Measurements from ENCODE around the gene MUTYH.
A peak's percentile ranks its signal among the peaks of the same experiment; 100 is the strongest.
"Not testable (repeated sequence)": the region's sequence is repeated elsewhere in the genome, so short reads cannot be mapped to it uniquely, and the experiment has no call there.

The MUTYH gene

DNA sequence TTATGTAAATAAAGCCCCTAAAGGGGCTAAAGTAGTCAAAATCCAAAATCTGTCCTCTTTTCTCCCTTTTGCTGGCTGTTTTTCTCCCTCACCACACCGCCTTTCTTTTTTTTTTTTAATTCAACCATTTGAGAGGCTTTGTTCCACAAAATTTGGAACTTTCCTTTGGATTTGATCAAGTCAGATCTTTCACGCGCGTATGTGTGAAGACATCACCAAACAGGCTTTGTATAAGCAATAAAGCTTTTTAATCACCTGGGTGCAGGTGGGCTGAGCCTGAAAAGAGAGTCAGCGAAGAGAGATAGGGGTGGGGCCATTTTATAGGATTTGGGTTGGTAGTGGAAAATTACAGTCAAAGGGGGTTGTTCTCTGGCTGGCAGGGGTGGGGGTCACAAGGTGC is 18.8 kb downstream of the MUTYH start:
- DNase-seq (ENCODE audit: low spot score) = no peak

DNA sequence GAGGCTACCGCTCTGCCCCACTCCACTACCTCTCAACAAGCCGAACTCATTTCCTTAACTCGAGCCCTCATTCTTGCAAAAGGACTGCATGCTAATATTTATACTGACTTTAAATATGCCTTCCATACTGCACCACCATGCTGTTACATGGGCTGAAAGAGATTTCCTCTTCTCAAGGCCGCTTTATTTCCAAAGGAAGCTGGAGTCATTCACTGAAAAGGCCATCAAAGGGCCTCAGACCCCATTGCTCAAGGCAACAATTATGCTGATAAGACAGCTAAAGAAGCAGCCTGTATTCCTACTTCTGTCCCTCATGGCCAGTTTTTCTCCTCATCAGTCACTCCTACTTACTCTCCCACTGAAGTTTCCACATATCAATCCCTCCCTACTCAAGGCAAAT is 20.5 kb downstream of the MUTYH start:
- DNase-seq (ENCODE audit: low spot score) = no peak

- no peak for DNase-seq (ENCODE audit: low spot score)
Measured at GRCh38 chr1:45317166-45317565, 23.1 kb downstream of the MUTYH start.

- DNase-seq (ENCODE audit: low spot score) = no peak
Measured at GRCh38 chr1:45314266-45314665, 26.0 kb downstream of the MUTYH start.

GRCh38 chr1:45306905-45307304 is 33.3 kb downstream of the MUTYH start:
- no peak for DNase-seq (ENCODE audit: low spot score)

DNA sequence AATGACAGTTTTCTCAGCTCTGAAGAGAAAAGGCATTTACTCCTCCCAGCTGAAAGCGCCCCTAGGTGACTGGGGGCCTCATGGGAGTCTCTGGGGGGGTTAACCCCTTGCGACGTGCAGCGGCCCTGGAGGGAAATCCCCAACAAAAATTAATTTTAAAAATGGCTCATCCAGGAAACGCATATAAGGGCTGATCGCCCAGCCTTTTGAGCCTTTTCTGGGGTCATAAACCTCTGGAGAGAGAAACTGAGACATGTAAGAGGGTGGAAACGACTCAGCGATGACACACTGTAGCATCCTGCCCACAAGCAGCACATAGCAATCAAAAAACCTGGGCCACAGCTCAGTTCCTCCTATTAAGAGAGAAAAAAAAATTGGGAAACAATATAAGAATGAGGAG is 33.9 kb downstream of the MUTYH start:
- DNase-seq (ENCODE audit: low spot score) = no peak

- no peak for DNase-seq (ENCODE audit: low spot score)
Measured at GRCh38 chr1:45305231-45305630, 35.0 kb downstream of the MUTYH start.

DNA sequence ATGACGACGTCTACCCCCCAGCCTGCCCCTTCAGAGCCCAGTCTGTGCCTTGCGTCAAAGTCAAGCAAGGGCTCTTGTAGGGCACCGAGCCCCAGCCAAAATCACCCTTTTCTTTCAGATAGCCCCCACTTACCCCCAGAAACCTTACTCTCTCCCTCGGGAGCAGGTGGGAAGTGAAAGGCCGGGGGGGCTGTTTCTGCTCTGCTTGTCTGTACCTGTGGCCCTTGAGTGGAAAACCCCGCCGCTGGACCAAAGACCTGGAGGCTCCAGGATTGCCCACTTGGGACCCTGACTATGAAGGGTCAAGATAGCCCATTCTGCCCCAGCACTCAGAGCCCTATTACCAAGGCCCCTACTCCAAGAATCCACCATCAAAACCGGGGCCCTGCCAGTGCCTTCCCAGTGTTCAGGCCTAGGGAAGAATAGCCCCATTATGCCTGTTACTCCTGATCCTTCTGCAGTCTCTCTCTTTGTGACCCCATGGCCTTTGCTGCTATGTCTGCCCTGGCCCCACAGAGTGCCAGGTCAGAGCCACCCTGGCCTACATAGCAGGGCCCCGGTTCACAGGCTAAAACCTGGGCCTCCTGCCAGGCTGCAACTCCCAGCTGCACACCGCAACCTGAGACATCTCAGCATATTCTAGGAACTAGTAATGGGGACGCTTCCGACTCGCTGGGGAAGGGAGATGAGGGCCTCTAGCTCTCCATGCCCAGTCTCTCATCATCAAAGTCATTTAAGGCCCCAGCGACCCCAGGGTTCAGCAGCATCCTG is 35.7 kb downstream of the MUTYH start:
- DNase-seq (ENCODE audit: low spot score) = peak; percentile 10

DNA sequence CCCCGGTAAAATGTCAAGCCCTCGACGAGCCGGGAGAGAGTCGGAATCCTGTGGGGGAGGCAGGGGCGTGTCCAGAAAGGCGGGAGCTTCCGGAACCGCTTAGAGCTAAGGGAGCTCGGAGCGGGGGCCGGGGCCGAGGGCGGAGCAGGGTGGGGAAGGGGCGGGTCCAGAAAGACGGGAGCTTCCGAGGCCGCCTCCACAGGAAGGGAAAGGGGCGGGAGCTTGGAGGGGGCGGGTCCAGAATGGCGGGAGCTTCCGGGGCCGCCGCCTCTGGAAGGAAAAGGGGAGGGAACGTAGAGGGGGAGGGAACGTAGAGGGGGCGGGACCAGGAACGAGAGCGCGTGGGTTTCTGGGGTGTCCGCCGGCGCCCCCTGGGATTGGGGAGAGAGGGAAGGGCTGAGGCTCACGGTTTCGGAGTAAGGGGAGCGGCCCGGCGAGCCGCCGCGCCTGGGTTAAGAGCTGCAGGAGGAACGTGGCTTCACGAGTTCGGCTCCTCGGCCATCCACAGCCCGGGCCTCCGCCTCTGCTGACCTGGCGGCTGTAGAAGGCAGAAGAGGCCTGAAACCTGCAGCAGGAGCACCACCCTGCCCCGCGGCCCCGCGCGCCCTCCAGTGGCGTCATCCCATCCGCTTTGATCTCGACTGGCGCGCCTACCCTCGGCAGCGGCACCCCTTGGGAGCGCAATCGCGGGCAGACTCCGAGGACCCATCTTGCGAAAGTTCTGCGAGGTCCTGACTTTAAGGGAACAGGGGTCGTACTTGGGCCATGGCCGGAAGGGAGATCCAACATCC is 36.5 kb downstream of the MUTYH start:
- peak; percentile 83 for DNase-seq (ENCODE audit: low spot score)

GRCh38 chr1:45302505-45303150 is 37.6 kb downstream of the MUTYH start:
- no peak for DNase-seq (ENCODE audit: low spot score)

GRCh38 chr1:45300669-45300997 is 39.6 kb downstream of the MUTYH start:
- no peak for DNase-seq (ENCODE audit: low spot score)

DNA sequence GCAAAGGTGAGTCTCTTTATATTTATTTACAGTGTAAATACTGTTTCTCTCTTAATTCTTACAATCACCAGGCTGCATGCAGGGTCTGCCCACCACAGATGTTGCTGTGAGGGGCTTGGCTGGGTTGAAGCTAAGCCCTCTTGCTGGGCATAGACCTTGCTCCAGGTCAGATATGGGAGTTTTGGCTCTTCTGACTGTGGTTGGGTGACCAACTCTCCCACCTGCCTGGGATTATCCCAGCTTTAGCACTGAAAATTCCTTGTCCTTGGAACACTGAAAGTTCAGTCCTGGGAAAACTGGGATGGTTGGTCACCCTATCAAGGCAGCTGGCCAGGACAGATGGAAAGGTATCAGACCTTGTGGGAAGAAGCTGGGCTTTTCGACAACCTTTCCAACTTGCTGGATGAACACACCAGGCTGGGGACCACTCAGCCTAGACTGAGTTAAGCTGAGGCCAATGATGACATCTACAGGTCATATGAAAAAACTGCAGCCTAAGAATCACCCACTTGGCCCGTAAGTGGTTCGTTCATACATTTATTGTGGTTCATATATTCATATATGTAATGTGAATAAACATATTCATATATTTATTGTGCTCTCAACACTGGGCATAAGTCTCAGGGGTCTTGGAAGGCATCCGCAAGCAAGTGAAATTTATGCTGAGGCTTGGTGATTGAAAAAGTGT is 40.1 kb downstream of the MUTYH start:
- DNase-seq (ENCODE audit: low spot score) = peak; percentile 31

DNA sequence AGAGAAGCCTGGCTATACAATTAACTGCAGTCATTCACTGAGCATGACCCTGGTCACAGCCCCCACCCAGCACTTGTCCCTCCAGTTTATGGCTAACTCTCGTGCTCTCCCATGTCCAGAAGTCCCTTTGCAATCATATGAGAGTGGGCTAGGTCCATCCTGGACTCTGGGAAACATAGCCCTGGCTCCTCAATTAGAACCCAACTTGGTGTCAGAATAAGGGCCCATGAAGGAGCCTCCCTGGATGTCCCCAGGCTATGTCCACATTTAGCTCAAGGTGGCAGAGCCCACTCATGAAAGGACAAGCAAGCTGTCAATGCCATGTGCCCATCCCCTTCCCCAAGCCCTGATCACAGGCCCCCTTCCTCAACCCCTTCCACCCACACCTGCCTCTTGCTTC is 40.9 kb downstream of the MUTYH start:
- no peak for DNase-seq (ENCODE audit: low spot score)

DNA sequence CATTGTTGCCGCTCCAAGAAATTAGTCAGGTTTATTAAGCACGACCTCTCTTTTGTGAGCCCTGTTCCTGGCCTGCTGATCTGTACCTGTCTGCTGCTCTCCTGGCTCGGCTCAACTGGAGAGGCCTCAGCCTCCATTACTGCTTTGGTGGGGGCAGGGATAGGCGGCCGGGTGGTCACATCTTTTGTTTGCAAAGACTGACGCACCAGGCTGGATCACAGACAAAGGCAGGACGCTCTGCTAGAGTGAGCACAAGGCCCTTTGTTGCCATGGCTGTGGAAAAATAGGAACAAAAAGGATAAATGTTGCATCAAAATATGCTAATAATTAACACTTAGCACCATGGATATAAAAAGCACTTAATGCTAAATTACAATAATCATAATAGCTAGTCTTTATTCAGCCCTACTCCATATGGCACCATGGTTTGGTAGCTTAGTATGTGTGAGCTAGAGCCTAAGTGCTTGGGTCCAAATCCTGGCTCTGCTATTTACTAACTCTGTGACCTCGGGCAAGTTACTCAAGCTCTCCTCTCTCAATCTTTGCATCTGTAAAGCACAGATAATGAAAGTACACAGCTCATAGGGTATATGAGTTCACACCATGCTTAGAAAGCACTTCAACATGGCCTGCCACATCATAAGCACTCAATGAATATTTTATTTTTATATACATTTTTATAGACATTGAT is 42.4 kb downstream of the MUTYH start:
- peak; percentile 11 for DNase-seq (ENCODE audit: low spot score)

GRCh38 chr1:45291716-45292115 is 48.5 kb downstream of the MUTYH start:
- no peak for DNase-seq (ENCODE audit: low spot score)

GRCh38 chr1:45291002-45291401 is 49.2 kb downstream of the MUTYH start:
- not testable (repeated sequence) for DNase-seq (ENCODE audit: low spot score)

GRCh38 chr1:45286521-45286920 is 53.7 kb downstream of the MUTYH start:
- DNase-seq (ENCODE audit: low spot score) = not testable (repeated sequence)

DNA sequence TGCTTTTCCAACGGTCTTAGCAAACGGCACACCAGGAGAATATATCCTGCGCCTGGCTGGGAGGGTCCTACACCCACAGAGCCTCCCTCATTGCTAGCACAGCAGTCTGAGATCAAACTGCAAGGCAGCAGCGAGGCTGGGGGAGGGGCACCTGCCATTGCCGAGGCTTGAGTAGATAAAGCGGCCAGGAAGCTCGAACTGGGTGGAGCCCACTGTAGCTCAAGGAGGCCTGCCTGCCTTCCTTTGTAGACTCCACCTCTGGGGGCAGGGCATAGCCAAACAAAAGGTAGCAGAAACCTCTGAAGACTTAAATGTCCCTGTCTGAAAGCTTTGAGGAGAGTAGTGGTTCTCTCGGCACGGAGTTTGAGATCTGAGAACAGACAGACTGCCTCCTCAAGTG is 55.4 kb downstream of the MUTYH start:
- DNase-seq (ENCODE audit: low spot score) = not testable (repeated sequence)

GRCh38 chr1:45282351-45282750 is 57.9 kb downstream of the MUTYH start:
- DNase-seq (ENCODE audit: low spot score) = no peak
